Fibroblast of gingiva (primary cell): ENCODE measurements around the gene NOS1.

Experiments used
- DNase-seq: peaks from one replicate; pipeline ENCODE4 v3.0.0-alpha.2; 2011; ENCODE audit warnings: low read depth

The NOS1 gene

GRCh38 chr12:117363056-117363662 is 1.7 kb upstream of the NOS1 start:
- no peak for DNase-seq

- DNase-seq, result no peak
Measured at GRCh38 chr12:117362391-117362790, 965 bp upstream of the NOS1 start.

DNA sequence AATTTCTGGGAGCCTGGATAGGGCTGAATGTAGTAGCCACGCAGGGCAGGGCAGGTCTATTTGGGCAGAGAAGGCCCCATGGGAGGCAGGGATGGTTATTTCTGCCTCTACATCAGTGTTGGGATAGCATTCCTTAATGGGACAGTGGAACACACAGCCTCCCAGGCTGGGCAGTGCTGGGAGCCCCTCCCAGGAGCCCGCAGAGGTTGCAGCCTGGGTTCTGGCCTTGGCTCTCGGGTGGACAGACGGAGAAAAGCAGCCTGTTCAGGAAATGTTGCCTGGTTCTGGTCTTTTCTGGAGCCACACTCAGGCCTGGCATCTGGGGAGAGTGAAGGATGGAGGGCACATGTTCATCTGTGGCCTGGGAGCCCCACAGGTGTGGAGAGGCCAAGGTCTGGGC is 479 bp upstream of the NOS1 start:
- no peak for DNase-seq

GRCh38 chr12:117360551-117361346 is 677 bp downstream of the NOS1 start:
- DNase-seq, result no peak

DNA sequence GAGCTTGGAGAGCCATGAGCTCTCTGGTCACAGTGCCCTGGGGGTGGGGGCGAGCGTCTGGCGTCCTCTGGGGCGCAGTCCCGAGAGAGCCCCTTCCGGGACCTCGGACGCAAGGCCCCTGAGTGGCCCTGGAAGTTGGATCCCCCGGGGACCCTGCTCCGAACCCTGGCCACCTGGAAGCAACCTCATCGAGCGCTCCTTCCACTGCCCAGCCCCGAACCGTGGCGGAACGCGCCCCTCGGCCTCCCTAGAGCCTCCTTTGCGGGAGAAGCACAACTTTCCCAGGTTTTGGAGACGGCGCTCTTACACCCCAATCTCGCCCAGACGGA is 1.2 kb downstream of the NOS1 start:
- no peak for DNase-seq

DNA sequence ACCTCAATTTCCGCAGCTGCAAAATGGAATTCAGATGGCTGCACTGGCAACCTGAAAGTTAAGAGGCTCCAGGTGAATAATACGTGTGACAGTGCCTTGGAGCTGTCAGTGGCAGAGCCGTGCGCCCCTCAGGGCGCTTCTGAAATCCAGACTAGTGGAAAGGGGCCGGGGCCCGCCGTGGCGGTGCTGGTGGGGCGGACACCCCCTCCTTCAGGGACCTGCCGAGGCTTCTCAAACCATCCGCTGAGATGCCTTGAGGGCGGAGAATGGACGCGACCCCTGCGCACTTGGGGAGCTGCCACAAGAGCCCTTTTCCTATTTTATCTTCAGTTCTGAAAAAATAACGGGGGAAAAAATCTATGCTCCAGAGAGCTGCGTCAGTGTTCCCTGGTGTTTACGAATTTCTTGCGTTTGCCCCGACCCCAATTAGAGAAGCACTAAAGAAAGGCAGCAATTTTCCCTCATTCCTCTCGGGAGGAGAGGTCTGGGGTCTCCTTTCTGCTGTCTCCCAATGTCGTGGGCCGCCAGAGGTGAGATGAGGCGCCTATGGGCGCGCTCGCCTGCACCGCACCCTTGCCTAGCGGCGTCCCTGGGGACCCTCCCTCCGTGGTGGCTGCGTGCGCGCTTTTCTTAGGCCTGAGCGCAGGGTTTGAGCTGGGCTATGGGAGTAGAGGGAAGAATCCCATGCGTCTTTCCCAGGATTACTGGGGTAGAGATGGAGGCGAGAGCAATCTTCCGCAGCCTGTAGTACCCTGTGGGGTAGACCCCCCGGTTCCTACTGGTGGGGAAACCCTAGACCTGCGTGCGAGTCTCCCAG is 2.2 kb downstream of the NOS1 start:
- no peak for DNase-seq

GRCh38 chr12:117356048-117356447 is 5.4 kb downstream of the NOS1 start:
- no peak for DNase-seq

DNA sequence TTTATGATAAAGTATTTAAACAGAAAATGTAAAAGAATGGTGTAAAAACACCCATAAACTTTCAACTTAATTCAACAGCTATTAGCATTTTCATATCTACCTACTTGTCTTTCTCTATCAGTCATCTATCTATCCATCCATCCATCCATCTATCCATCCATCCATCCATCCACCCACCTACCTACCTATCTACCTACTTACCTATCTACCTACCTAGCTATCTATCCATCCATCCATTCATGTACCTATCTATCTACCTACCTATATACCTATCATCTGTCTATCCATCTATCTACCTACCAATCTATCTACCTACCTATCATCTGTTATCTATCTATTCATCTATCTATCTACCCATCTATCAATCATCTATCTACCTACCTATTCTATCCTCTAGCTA is 8.5 kb downstream of the NOS1 start:
- no peak for DNase-seq

- no peak for DNase-seq
Measured at GRCh38 chr12:117352206-117352605, 9.2 kb downstream of the NOS1 start.

GRCh38 chr12:117350140-117350539 is 11.3 kb downstream of the NOS1 start:
- no peak for DNase-seq

GRCh38 chr12:117347588-117347987 is 13.8 kb downstream of the NOS1 start:
- DNase-seq, result no peak

DNA sequence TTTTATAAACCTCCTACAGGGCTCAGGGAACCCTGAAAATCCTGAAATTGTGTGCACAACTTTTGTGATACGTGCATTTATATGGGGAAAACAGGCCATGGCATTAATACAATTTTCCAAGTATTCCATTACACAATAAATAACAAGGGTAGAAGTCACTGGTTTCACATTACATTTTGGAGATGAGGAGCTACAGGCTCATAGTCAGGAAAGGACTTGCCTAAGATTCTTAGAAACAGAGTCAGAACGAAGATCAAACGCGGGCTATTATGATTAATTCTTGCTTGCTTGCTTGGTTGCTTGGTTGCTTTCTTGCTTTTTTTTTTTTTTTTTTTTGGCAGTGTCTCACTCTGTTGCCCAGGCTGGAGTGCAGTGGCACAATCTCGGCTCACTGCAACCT is 16.7 kb downstream of the NOS1 start:
- no peak for DNase-seq

- no peak for DNase-seq
Measured at GRCh38 chr12:117343849-117344248, 17.6 kb downstream of the NOS1 start.

- no peak for DNase-seq
Measured at GRCh38 chr12:117343296-117343695, 18.1 kb downstream of the NOS1 start.

DNA sequence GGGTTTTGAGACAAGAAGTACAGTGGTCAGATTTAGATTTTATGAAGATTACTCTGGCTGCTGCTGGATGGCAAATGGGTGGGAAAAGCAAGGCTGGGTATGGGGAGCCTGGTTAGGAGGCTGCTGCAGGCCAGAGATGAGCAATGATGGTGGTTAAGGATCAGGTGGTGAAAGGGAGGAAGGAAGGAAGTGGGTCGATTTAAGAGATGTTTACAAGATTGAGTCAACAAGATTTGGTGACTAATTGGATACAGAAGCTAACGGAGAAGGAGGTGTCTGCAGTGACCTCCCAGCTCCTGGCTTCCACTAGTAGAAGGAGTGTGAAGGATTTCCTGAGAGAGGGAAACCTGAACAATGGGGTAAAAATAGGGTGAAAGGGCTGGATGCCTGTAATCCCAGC is 18.7 kb downstream of the NOS1 start:
- DNase-seq, result no peak

DNA sequence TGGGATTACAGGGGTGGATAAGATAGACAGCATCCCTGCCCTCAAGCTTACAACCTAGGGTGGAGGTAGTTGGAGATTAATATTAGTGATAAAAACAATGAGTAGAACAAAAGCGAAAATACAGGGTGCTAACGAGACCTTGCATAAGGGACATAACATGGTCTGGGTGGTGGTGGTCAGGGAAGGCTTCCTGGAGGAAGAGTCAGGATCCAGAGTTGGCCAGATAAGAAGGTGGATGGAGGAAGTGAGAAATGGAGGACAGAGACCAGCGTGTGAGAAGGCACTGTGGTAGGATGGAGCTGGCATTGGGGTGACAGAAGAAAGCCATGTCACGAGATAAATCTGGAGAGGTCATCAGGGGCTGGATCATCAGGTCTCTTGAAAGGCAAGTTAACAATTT is 19.2 kb downstream of the NOS1 start:
- no peak for DNase-seq

GRCh38 chr12:117339104-117339503 is 22.3 kb downstream of the NOS1 start:
- DNase-seq, result no peak

- no peak for DNase-seq
Measured at GRCh38 chr12:117334855-117335587, 26.4 kb downstream of the NOS1 start.

DNA sequence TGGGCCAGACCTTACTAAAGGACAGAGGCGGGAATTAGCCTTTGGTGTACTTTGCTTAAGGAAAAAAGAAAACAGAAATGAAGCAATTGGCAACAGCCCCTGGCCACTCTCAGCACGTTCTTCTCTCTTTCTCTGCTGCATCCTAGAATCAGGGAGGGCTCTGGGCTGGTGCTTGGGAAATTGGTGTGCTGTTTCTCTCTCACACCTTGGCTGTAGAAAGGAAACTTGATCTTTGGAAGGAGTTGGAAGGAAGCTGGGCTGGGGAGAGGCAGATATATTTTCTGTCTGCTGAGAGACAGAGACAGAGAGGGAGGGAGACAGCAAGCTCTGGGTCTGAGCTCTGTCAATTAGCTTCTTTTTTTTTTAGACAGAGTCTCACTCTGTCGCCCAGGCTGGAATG is 27.4 kb downstream of the NOS1 start:
- no peak for DNase-seq

- DNase-seq, result no peak
Measured at GRCh38 chr12:117333331-117333881, 28.0 kb downstream of the NOS1 start.

GRCh38 chr12:117331691-117332090 is 29.7 kb downstream of the NOS1 start:
- no peak for DNase-seq

DNA sequence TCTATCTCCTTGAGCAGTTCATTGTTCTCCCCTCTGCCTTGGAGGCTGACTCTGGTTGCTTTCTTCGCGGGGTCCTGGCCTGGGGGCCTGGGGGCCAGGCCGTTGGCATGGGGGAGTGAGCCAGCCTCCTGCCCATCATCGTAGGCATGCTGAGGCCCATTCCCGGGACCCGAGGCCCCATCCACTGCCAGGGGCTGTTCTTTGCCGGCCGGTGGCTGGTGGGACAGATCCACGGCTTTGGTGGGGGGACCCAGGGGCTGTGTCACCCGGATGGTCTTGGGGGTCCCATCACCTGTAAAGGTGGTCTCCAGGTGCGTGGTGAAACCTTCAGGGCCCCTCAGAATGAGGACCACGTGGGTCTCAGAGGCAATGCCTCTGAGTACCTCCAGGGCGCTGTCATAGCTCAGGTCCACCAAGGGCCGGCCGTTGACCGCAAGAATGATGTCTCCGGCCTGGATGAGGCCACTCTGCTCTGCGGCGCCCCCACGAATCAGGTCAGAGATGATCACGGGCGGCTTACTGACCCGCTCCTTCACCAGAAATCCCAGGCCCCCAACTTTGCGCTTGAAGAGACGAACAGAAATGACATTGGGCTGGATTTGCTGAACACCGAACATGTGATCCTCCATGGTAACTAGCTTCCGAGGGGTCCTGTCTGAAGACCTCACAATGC is 30.8 kb downstream of the NOS1 start:
- no peak for DNase-seq
